ENCODE results near the gene MFSD1. TPM values are rescaled to one million over a fixed set of nuclear protein-coding genes. Genes with fewer than 3 reads are reported as not detected.
A peak's percentile ranks its signal among the peaks of the same experiment; 100 is the strongest.

Gene MFSD1
- 27.3 TPM for total RNA-seq
- long read RNA-seq, transcript MFSD1-203 (16 exons, 2,423 nt): major isoform, 53 of 66 reads
- long read RNA-seq, partial matches to known transcripts: 1 of 66 reads
- long read RNA-seq, other reads (novel, unspliced or antisense): 7 of 66 reads

GRCh38 chr3:158801696-158802408, at the start of gene MFSD1:
MFSD1 (plus strand) TSS chr3:158802054; CDS start chr3:158802153, 99 bp downstream.
- intact Hi-C loops (cut with DNase I): no loop called here
- peak; percentile 99 for ATAC-seq (ENCODE audit: poor library complexity)
- DNase-seq: peak; percentile 98

GRCh38 chr3:158753854-158754253, 48.0 kb upstream of the MFSD1 start:
- DNase-seq (no peak), ATAC-seq (ENCODE audit: poor library complexity) (no peak)
- intact Hi-C loops (cut with DNase I): no loop called here

DNA sequence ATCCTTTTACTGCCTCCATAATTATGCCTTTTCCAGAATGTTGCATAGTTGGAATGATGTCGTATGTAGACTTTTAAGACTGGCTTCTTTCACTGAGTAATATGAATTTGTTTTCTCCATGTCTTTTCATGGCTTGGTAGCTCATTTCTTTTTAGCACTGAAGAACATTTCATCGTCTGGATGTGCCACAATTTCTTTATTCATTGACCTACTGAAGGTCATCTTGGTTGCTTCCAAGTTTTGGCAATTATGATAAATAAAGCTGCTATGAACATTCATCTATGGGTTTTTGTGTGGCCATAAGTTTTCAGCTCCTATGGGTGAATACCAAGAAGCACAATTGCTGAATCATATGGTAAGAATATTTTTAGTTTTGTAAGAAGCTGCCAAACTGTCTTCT, 46.4 kb upstream of the MFSD1 start:
- intact Hi-C loops (cut with DNase I): no loop called here
- ATAC-seq (ENCODE audit: poor library complexity) (no peak), DNase-seq (no peak)

GRCh38 chr3:158761350-158761749, 40.5 kb upstream of the MFSD1 start:
- DNase-seq: no peak
- no peak for ATAC-seq (ENCODE audit: poor library complexity)
- intact Hi-C loops (cut with DNase I): no loop called here

- ATAC-seq (ENCODE audit: poor library complexity): peak; percentile 75
- DNase-seq: no peak
- intact Hi-C loops (cut with DNase I): no loop called here
Measured at GRCh38 chr3:158762701-158763100, 39.2 kb upstream of the MFSD1 start.

DNA sequence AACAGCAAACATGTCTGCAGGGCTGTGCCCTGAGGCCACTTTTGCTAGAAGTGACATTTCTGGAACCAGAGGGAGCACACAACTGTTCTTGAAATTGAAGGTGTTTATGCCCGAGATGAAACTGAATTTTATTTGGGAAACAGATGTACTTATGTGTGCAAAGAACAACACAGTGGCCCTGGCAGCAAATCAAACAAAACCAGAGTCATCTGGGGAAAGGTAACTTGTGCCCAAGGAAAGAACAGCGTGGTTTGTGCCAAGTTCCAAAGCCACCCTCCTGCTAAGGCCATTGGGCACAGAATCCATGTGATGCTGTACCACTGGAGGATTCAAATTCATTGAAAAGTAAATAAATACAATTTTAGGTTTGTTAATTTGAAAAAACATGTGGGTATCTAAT, 38.4 kb upstream of the MFSD1 start:
- DNase-seq: no peak
- ATAC-seq (ENCODE audit: poor library complexity): no peak
- intact Hi-C loops (cut with DNase I): no loop called here

GRCh38 chr3:158765518-158766205, 36.2 kb upstream of the MFSD1 start:
- ATAC-seq (ENCODE audit: poor library complexity) (no peak), DNase-seq (no peak)
- intact Hi-C loops (cut with DNase I): no loop called here

DNA sequence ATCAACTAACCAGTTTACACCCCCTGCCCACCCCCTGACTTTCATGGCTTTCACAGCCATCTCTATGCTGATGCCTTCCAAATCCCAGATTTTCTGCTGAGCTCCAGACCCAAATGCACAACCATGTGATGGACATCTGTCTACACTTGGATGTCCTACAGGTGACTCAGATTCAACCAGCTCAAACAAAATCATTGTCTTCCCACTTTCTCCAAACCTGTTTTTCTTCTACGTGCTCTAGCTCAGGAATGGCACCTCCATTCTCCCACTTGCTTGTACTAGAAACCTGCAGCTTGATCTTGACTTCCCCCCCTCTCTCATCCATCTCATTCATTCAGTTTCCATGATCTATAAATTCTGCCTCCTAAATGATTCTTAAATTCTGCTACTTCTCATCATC, 35.5 kb upstream of the MFSD1 start:
- DNase-seq (no peak), ATAC-seq (ENCODE audit: poor library complexity) (no peak)
- intact Hi-C loops (cut with DNase I): no loop called here

DNA sequence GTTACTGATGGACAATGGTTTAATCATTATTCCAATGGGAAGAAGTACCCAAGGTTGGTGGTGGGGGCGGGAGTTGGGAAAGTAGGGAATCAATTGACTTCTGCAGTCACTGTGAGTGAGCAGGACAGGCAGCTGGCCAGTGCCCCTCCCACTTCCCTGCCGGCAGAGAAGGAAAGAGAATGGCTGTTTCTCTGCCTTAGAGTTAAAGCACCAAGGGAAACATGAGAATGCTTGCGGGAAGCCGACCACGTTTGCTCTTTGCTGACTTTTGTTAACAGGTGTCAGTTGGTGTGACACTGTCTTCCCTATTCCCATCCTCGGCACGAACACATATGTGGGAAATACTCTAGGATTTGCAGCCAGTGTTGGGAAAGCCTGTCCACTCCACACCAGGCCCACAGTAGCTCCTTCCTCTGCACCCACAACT, 33.5 kb upstream of the MFSD1 start:
- DNase-seq (peak; percentile 86), ATAC-seq (ENCODE audit: poor library complexity) (peak; percentile 80)
- intact Hi-C loops (cut with DNase I): no loop called here

- intact Hi-C loops (cut with DNase I): no loop called here
- peak; percentile 84 for ATAC-seq (ENCODE audit: poor library complexity)
- DNase-seq: no peak
Measured at GRCh38 chr3:158768881-158769543, 32.8 kb upstream of the MFSD1 start.

DNA sequence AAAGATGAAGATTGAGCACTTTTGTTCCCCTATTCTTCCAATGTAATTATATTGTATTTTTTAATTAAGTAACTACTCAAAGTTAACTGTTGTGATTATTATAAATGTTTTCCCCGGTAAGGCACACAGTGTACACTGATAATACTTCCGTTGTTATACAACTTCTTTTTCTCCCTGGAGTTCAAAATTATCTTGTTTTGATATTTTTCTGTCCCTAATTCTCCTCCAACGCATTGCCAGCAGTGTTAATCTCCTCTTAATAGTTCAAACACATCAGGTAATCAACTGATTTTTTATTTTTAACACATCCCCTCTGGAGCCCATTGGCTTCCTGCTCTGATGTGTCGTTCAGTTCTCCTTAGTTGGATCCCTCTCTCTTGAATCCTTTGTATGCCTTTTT, 32.3 kb upstream of the MFSD1 start:
- DNase-seq: no peak
- intact Hi-C loops (cut with DNase I): no loop called here

GRCh38 chr3:158769952-158770740, 31.7 kb upstream of the MFSD1 start:
- ATAC-seq (ENCODE audit: poor library complexity): no peak
- intact Hi-C loops (cut with DNase I): no loop called here
- DNase-seq: no peak

More for the DNA sequence above, 32.3 kb upstream of the MFSD1 start:
- peak; percentile 23 for ATAC-seq (ENCODE audit: poor library complexity)

DNA sequence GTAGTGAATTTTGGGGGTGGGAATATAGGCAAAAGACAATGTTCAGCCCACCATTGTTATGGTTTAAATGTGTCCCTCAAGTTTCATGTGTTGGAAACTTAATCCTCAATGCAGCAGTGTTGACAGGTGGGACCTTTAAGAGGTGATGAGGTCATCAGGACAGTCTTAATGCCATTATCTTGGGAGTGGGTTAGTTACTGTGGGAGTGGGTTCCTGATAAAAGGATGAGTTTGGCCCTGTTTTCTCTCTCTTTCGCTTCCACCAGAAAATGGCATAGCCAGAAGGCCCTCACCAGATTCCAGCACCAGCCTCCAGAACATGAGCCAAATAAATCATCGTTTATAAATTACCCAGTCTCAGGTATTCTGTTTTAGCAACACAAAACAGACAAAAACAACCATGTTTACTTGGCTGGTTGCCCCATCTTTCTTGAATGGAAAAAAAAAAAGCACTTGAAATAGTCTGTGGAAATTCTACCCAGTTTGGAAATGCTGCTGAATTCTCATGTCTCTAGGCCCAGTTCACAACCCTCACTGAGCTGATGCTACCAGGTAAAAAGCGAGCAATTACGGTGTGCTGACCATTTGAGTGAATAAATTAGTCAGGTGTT, 31.0 kb upstream of the MFSD1 start:
- intact Hi-C loops (cut with DNase I): no loop called here
- ATAC-seq (ENCODE audit: poor library complexity): no peak
- no peak for DNase-seq

GRCh38 chr3:158771577-158771976, 30.3 kb upstream of the MFSD1 start:
- intact Hi-C loops (cut with DNase I): no loop called here
- no peak for ATAC-seq (ENCODE audit: poor library complexity)
- DNase-seq: no peak

GRCh38 chr3:158771982-158772381, 29.9 kb upstream of the MFSD1 start:
- intact Hi-C loops (cut with DNase I): no loop called here
- no peak for ATAC-seq (ENCODE audit: poor library complexity)

GRCh38 chr3:158773166-158773565, 28.7 kb upstream of the MFSD1 start:
- DNase-seq (no peak), ATAC-seq (ENCODE audit: poor library complexity) (no peak)
- intact Hi-C loops (cut with DNase I): no loop called here

More at GRCh38 chr3:158771982-158772381, 29.9 kb upstream of the MFSD1 start:
- no peak for DNase-seq

- DNase-seq (no peak), ATAC-seq (ENCODE audit: poor library complexity) (peak; percentile 54)
- intact Hi-C loops (cut with DNase I): no loop called here
Measured at GRCh38 chr3:158773845-158774830, 27.7 kb upstream of the MFSD1 start.
